WTC11 (cell line): Measurements from ENCODE around the gene FDPS. TPM values are rescaled to one million over a fixed set of nuclear protein-coding genes. Genes with fewer than 3 reads are reported as not detected.
A peak's percentile ranks its signal among the peaks of the same experiment; 100 is the strongest.

Experiments used
- ATAC-seq: fragments of 200-7000 bp; cut with Tn5 transposase; 2 replicates; pipeline ENCODE4 v1.10.0; 2021; ENCODE audit warnings: mild to moderate bottlenecking, moderate library complexity
- CTCF ChIA-PET: fragments of 300-600 bp; sonication (Branson Sonifier 250); formaldehyde crosslinking; loops from one replicate; lab custom pipeline; 2021; ENCODE audit warnings: antibody characterized with exemption; lab: Charles Lee
- POLR2A ChIA-PET: fragments of 350-600 bp; sonication (Branson Sonifier 250); formaldehyde crosslinking; loops from one replicate; lab custom pipeline; 2021; ENCODE audit warnings: antibody characterized with exemption; lab: Charles Lee
- DNase-seq: peaks from one replicate; pipeline ENCODE4 v3.0.0; 2021; ENCODE audit warnings: low spot score
- H3K27ac Mint-ChIP-seq: 2 replicates; pipeline ENCODE4 v1.8.0; 2021; ENCODE audit warnings: mixed read lengths
- H3K27me3 Mint-ChIP-seq: 2 replicates; pipeline ENCODE4 v1.8.0; 2021; ENCODE audit warnings: low read depth, mild to moderate bottlenecking, moderate library complexity, mixed read lengths
- H3K36me3 Mint-ChIP-seq: 2 replicates; pipeline ENCODE4 v1.8.0; 2021; ENCODE audit warnings: mixed read lengths
- H3K4me1 Mint-ChIP-seq: 2 replicates; pipeline ENCODE4 v1.8.0; 2022; ENCODE audit warnings: mixed read lengths
- H3K4me3 Mint-ChIP-seq: 2 replicates; pipeline ENCODE4 v1.8.0; 2021; ENCODE audit warnings: mild to moderate bottlenecking, moderate library complexity, mixed read lengths
- H3K9me3 Mint-ChIP-seq: 2 replicates; pipeline ENCODE4 v1.8.0; 2021; ENCODE audit warnings: mixed read lengths
- ATF6 ChIP-seq: sonication (generic); formaldehyde crosslinking; IDR thresholded peaks from 2 replicates; pipeline ENCODE4 v1.8.1; 2023; ENCODE audit warnings: mild to moderate bottlenecking, missing genetic modification reagents
- ZBTB21 ChIP-seq: sonication (generic); formaldehyde crosslinking; IDR thresholded peaks from 2 replicates; pipeline ENCODE4 v1.8.1; 2023; ENCODE audit warnings: mild to moderate bottlenecking, missing genetic modification reagents, borderline replicate concordance
- ZNF396 ChIP-seq: fragments of 250-450 bp; sonication (Bioruptor Pico); IDR thresholded peaks from 2 replicates; pipeline ENCODE4 v1.8.0; 2021; ENCODE audit warnings: mild to moderate bottlenecking, moderate library complexity, borderline replicate concordance
- total RNA-seq: library from RNA; stranded (reverse); gene quantifications from 3 replicates; pipeline ENCODE4 v1.2.3, GENCODE V29; 2021
- TF ChIP-seq, protein P1 (sequence below): sonication (generic); formaldehyde crosslinking; IDR thresholded peaks from 2 replicates; pipeline ENCODE4 v1.8.1; 2023; ENCODE audit warnings: mild to moderate bottlenecking, missing genetic modification reagents, borderline replicate concordance
- TF ChIP-seq, protein P2 (sequence below): sonication (generic); formaldehyde crosslinking; IDR thresholded peaks from 2 replicates; pipeline ENCODE4 v1.8.1; 2022; ENCODE audit warnings: mild to moderate bottlenecking, missing genetic modification reagents, moderate library complexity, borderline replicate concordance
- TF ChIP-seq, protein P3 (sequence below): sonication (generic); formaldehyde crosslinking; conservative IDR thresholded peaks from 2 replicates; pipeline ENCODE4 v1.8.1; 2022; ENCODE audit warnings: mild to moderate bottlenecking, missing genetic modification reagents
- TF ChIP-seq, protein P4 (sequence below): fragments of 250-450 bp; sonication (Bioruptor Pico); IDR thresholded peaks from 2 replicates; pipeline ENCODE4 v1.9.0; 2021; ENCODE audit warnings: mild to moderate bottlenecking, borderline replicate concordance

Gene FDPS
- total RNA-seq, 1 experiment from 2014 or later, result 354 TPM

DNA sequence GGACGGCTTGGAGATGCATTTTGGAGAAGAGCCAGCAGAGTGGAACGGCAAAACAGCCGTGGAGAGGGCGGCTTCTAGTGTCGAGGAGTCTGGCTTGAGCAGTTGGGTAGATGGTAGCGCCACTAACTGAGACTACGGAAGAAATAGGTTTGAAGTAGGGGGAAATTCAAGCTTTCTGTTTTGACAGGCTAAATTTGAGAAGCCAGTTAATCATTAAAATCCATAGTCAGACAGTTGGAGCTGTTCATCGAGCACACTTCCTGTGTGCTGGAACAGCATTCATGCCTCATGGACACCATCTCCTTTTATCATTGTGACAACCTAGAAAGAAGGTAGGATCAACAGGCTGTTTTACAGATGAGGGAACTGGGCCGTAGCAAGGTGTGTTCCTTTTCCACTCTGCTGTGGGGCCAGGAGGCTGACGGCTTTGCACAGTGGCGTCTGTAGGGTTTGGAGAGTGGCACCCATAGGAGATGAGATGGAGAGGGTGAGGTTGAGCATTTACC, 4.1 kb upstream of the FDPS start:
- H3K27ac Mint-ChIP-seq, result peak overlapping the region; percentile 10; the same call in 1 of the 2 replicates
- no peak for ATAC-seq
- POLR2A ChIA-PET, result interaction anchor here (2.0 kb wide), 1 partner anchor 32 kb away, joined by 4 read pairs; the partner anchor contains the start of gene CLK2

More for the DNA sequence above, 4.1 kb upstream of the FDPS start:
- H3K4me3 Mint-ChIP-seq, result no peak overlapping the region
- no peaks in the 10 kb centered on the region for H3K9me3 Mint-ChIP-seq
- CTCF ChIA-PET, result interaction anchor here (1.1 to 3.9 kb wide), 4 partner anchors 19 to 54 kb away, joined by 3 to 27 read pairs (median 5); no protein-coding TSS in a partner anchor
- TF ChIP-seq, protein P1, sequence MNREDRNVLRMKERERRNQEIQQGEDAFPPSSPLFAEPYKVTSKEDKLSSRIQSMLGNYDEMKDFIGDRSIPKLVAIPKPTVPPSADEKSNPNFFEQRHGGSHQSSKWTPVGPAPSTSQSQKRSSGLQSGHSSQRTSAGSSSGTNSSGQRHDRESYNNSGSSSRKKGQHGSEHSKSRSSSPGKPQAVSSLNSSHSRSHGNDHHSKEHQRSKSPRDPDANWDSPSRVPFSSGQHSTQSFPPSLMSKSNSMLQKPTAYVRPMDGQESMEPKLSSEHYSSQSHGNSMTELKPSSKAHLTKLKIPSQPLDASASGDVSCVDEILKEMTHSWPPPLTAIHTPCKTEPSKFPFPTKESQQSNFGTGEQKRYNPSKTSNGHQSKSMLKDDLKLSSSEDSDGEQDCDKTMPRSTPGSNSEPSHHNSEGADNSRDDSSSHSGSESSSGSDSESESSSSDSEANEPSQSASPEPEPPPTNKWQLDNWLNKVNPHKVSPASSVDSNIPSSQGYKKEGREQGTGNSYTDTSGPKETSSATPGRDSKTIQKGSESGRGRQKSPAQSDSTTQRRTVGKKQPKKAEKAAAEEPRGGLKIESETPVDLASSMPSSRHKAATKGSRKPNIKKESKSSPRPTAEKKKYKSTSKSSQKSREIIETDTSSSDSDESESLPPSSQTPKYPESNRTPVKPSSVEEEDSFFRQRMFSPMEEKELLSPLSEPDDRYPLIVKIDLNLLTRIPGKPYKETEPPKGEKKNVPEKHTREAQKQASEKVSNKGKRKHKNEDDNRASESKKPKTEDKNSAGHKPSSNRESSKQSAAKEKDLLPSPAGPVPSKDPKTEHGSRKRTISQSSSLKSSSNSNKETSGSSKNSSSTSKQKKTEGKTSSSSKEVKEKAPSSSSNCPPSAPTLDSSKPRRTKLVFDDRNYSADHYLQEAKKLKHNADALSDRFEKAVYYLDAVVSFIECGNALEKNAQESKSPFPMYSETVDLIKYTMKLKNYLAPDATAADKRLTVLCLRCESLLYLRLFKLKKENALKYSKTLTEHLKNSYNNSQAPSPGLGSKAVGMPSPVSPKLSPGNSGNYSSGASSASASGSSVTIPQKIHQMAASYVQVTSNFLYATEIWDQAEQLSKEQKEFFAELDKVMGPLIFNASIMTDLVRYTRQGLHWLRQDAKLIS (CRISPR knock-in tag), result no peak
- TF ChIP-seq, protein P2, sequence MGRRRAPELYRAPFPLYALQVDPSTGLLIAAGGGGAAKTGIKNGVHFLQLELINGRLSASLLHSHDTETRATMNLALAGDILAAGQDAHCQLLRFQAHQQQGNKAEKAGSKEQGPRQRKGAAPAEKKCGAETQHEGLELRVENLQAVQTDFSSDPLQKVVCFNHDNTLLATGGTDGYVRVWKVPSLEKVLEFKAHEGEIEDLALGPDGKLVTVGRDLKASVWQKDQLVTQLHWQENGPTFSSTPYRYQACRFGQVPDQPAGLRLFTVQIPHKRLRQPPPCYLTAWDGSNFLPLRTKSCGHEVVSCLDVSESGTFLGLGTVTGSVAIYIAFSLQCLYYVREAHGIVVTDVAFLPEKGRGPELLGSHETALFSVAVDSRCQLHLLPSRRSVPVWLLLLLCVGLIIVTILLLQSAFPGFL (CRISPR knock-in tag), result no peak
- TF ChIP-seq, protein P3, sequence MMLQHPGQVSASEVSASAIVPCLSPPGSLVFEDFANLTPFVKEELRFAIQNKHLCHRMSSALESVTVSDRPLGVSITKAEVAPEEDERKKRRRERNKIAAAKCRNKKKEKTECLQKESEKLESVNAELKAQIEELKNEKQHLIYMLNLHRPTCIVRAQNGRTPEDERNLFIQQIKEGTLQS (CRISPR knock-in tag), result no peak
- no peak for TF ChIP-seq ZBTB21
- no peak for TF ChIP-seq ZNF396 (CRISPR knock-in tag)
- TF ChIP-seq, protein P4, sequence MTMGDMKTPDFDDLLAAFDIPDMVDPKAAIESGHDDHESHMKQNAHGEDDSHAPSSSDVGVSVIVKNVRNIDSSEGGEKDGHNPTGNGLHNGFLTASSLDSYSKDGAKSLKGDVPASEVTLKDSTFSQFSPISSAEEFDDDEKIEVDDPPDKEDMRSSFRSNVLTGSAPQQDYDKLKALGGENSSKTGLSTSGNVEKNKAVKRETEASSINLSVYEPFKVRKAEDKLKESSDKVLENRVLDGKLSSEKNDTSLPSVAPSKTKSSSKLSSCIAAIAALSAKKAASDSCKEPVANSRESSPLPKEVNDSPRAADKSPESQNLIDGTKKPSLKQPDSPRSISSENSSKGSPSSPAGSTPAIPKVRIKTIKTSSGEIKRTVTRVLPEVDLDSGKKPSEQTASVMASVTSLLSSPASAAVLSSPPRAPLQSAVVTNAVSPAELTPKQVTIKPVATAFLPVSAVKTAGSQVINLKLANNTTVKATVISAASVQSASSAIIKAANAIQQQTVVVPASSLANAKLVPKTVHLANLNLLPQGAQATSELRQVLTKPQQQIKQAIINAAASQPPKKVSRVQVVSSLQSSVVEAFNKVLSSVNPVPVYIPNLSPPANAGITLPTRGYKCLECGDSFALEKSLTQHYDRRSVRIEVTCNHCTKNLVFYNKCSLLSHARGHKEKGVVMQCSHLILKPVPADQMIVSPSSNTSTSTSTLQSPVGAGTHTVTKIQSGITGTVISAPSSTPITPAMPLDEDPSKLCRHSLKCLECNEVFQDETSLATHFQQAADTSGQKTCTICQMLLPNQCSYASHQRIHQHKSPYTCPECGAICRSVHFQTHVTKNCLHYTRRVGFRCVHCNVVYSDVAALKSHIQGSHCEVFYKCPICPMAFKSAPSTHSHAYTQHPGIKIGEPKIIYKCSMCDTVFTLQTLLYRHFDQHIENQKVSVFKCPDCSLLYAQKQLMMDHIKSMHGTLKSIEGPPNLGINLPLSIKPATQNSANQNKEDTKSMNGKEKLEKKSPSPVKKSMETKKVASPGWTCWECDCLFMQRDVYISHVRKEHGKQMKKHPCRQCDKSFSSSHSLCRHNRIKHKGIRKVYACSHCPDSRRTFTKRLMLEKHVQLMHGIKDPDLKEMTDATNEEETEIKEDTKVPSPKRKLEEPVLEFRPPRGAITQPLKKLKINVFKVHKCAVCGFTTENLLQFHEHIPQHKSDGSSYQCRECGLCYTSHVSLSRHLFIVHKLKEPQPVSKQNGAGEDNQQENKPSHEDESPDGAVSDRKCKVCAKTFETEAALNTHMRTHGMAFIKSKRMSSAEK (CRISPR knock-in tag), result no peak
- no peak for TF ChIP-seq ATF6 (CRISPR knock-in tag)
- H3K27me3 Mint-ChIP-seq, result no peaks in the 10 kb centered on the region
- H3K4me1 Mint-ChIP-seq, result peaks cover 16% of the 10 kb centered on the region
- no peak for DNase-seq
- no peaks in the 10 kb centered on the region for H3K36me3 Mint-ChIP-seq
